Muscle of leg (tissue), 11 donors: Measurements from ENCODE around the gene PHF21A. TPM values are rescaled to one million over a fixed set of nuclear protein-coding genes. Genes with fewer than 3 reads are reported as not detected.
A peak's percentile ranks its signal among the peaks of the same experiment; 100 is the strongest.

Experiments
- DNase-seq: peaks from one replicate; pipeline ENCODE4 v3.0.0; 2013
- H3K27ac ChIP-seq: one replicate; pipeline ENCODE4 v1.5.1; 2013; ENCODE audit warnings: mild to moderate bottlenecking, low read length, control low read depth
- H3K27me3 ChIP-seq: one replicate; pipeline ENCODE4 v1.6.1; 2013; ENCODE audit warnings: low read length; ENCODE audit not compliant: control insufficient read depth, insufficient read depth
- H3K36me3 ChIP-seq: one replicate; pipeline ENCODE4 v1.6.1; 2013; ENCODE audit warnings: low read length; ENCODE audit not compliant: control insufficient read depth, insufficient read depth
- H3K4me1 ChIP-seq: one replicate; pipeline ENCODE4 v1.6.1; 2013; ENCODE audit warnings: low read length; ENCODE audit not compliant: control insufficient read depth, insufficient read depth
- H3K4me3 ChIP-seq: one replicate; pipeline ENCODE4 v1.5.1; 2013; ENCODE audit warnings: low read length, control low read depth
- H3K9me3 ChIP-seq: replicated peaks from 2 replicates; pipeline ENCODE4 v1.6.1; 2013; ENCODE audit warnings: low read depth, low read length; ENCODE audit not compliant: control insufficient read depth
- WGBS: methylation state at CpG from one replicate; pipeline ENCODE4 v1.1.5; 2013; ENCODE audit warnings: missing lambda C conversion rate; ENCODE audit not compliant: insufficient coverage; 5-methylcytosine and 5-hydroxymethylcytosine counted together
- polyA plus RNA-seq, 8 donors: library from polyadenylated mRNA; unstranded; fragments of 120-200 nt; gene quantifications; one replicate each; pipeline versions ENCODE4 v1.2.1 to v1.2.3, GENCODE V29; 2013; ENCODE audit warnings: inconsistent platforms in 1 of 8, low replicate concordance in 1 of 8; ENCODE audit not compliant: insufficient read length in 8 of 8, insufficient read depth in 1 of 8
- total RNA-seq: library from RNA; stranded (reverse); fragments of 120-200 nt; gene quantifications from one replicate; pipeline ENCODE4 v1.2.4, GENCODE V29; 2013

Gene PHF21A
- total and polyA plus RNA-seq, 9 donors: 21.4 to 44.4 (median 32.0) TPM

GRCh38 chr11:46063138-46063537 is 58.1 kb downstream of the PHF21A start:
- DNase-seq: no peak
- WGBS: no CpG with 5 or more reads among the region's 3 CpGs
- H3K36me3 ChIP-seq: peaks cover 5% of the 10 kb centered on the region

DNA sequence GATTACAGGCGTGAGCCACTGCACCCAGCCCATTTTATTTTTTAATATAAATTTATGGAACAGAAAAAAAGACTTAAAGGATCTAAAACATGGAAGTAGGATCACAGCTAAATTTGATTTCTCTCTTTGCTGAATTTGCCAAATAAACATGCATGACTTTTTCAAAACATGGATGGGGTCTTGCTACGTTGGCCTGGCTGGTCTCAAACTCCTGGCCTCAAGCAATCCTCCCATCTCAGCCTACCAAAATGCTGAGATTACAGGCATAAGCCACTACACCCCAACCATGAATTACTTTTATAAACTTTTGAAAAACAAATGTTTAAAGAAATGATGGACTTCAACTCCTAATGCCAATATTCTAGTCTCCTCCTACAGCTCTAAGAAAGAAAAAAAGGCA is 61.2 kb downstream of the PHF21A start:
- WGBS: 88% methylated on average over 1 of the region's 2 CpGs
- H3K27me3 ChIP-seq: no peaks in the 10 kb centered on the region
- H3K36me3 ChIP-seq: no peaks in the 10 kb centered on the region
- no peaks in the 10 kb centered on the region for H3K4me1 ChIP-seq
- no peak overlapping the region for H3K27ac ChIP-seq
- no peaks in the 10 kb centered on the region for H3K9me3 ChIP-seq
- H3K4me3 ChIP-seq: no peak overlapping the region
- DNase-seq: no peak

More at GRCh38 chr11:46063138-46063537, 58.1 kb downstream of the PHF21A start:
- Histone ChIP-seq H3K4me1 (no peaks in the 10 kb centered on the region), H3K27ac (no peak overlapping the region), H3K9me3 (no peaks in the 10 kb centered on the region), H3K27me3 (no peaks in the 10 kb centered on the region), H3K4me3 (no peak overlapping the region)

DNA sequence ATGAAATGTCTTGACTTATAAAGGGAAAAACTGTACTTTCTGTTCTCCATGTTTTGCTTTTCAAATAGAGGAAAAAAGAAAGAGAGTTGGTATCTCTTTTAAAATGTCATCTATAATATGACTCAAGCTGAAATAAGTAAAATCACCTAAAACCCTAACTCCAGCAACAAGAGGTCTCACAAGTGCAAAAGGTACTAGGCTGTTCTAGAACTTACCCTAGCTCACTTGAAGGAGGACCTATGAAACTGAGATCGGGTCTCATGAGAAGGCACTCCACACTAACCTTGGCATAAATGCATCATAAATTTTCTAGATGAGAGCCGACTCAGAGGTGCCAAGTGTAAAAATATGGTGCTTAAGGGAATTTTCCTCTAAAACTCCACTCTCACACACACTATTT is 63.8 kb downstream of the PHF21A start:
- WGBS: no CpG with 5 or more reads among the region's 2 CpGs
- no peaks in the 10 kb centered on the region for H3K36me3 ChIP-seq
- DNase-seq: no peak
- H3K4me1 ChIP-seq: no peaks in the 10 kb centered on the region
- no peaks in the 10 kb centered on the region for H3K9me3 ChIP-seq
- H3K27me3 ChIP-seq: no peaks in the 10 kb centered on the region
- H3K4me3 ChIP-seq: no peak overlapping the region
- no peak overlapping the region for H3K27ac ChIP-seq

DNA sequence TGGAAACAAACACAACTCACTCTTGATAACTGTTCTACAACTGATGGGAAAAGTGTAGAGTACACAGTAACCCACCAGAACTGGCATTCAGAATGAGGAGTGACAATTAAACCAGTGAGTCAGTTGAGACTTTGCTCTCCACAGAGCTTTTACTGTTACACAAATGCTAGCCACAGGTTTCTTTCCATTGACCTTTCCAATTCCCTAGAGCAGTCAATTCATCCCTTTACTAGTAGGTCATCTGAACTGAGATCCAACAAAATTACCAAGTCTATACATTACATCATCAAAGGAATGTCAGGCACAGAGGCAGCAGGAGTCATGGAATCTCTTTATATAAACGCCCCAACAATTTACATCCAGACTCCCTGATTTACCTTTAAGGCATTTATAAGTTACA is 65.9 kb downstream of the PHF21A start:
- H3K27me3 ChIP-seq: no peaks in the 10 kb centered on the region
- no peak overlapping the region for H3K4me3 ChIP-seq
- H3K36me3 ChIP-seq: no peaks in the 10 kb centered on the region
- H3K9me3 ChIP-seq: no peaks in the 10 kb centered on the region
- no CpG with 5 or more reads among the region's 1 CpG for WGBS
- DNase-seq: no peak
- H3K4me1 ChIP-seq: peaks cover 8% of the 10 kb centered on the region
- H3K27ac ChIP-seq: no peak overlapping the region

- Histone ChIP-seq H3K4me3 (no peak overlapping the region), H3K27me3 (no peaks in the 10 kb centered on the region), H3K36me3 (no peaks in the 10 kb centered on the region), H3K4me1 (peaks cover 20% of the 10 kb centered on the region), H3K9me3 (no peaks in the 10 kb centered on the region), H3K27ac (no peak overlapping the region)
- WGBS: no CpG with 5 or more reads among the region's 1 CpG
- no peak for DNase-seq
Measured at GRCh38 chr11:46051102-46051501, 70.2 kb downstream of the PHF21A start.

DNA sequence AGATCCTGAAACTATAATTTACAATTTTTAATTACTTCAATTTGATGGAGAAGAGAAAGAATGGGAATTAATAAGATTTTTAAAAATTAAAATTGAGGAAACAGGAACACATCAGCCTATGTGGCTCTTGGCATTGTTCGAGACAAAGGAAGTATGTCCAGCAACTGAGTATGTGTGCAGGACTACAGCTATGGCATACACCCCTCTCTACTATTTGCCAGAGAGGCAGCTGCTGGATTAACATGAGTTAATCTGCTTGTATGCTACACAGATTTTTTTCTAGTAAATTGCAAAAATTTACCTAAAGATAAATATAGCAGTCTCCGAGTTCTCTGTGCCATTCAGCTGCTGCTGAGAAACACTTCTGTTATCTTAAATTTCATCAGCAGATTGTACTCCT is 70.6 kb downstream of the PHF21A start:
- 20% methylated on average over 2 of the region's 2 CpGs for WGBS

GRCh38 chr11:46050003-46050461 is 71.2 kb downstream of the PHF21A start:
- Histone ChIP-seq H3K9me3 (no peaks in the 10 kb centered on the region), H3K36me3 (no peaks in the 10 kb centered on the region), H3K27me3 (no peaks in the 10 kb centered on the region), H3K27ac (peak overlapping the region; percentile 44), H3K4me3 (no peak overlapping the region), H3K4me1 (peaks cover 20% of the 10 kb centered on the region)
- peak; percentile 74 for DNase-seq
- 8% methylated on average over 2 of the region's 4 CpGs for WGBS

More for the DNA sequence above, 70.6 kb downstream of the PHF21A start:
- Histone ChIP-seq H3K36me3 (no peaks in the 10 kb centered on the region), H3K4me3 (no peak overlapping the region), H3K9me3 (no peaks in the 10 kb centered on the region), H3K4me1 (peaks cover 20% of the 10 kb centered on the region), H3K27me3 (no peaks in the 10 kb centered on the region), H3K27ac (peak overlapping the region; percentile 44)
- peak; percentile 41 for DNase-seq

DNA sequence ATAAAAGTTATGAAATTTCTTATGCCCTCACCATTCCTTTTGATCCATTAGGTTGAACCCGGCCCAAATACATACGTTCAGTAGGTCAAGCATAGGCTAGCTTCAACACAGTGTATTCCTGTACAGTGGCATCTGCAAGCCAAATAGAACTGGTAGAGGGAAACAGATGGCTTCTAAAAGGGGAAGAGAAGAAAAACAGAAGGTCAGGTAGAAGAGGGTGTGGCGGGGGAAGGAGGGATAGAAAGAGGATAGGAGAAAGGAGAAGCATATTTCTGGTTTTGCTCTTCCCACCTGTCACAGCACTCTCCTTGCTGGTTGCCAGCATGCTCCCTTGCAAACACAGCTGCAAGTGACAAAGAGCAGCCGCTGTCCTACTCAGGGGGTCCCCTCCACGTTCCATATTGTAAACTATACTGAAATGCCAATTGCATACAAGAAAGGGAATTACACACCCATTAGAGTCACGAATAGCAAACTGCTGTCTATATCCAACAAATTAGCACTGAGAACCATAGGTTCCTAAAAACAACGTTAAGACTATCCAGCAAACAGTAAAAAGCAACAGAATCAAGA is 71.8 kb downstream of the PHF21A start:
- DNase-seq: peak; percentile 35
- Histone ChIP-seq H3K9me3 (no peaks in the 10 kb centered on the region), H3K36me3 (no peaks in the 10 kb centered on the region), H3K27ac (peak overlapping the region; percentile 44), H3K4me3 (no peak overlapping the region), H3K4me1 (peaks cover 20% of the 10 kb centered on the region), H3K27me3 (no peaks in the 10 kb centered on the region)
- 8% methylated on average over 2 of the region's 7 CpGs for WGBS

GRCh38 chr11:46048198-46048597 is 73.1 kb downstream of the PHF21A start:
- DNase-seq: no peak
- no peak overlapping the region for H3K27ac ChIP-seq
- no peaks in the 10 kb centered on the region for H3K36me3 ChIP-seq
- H3K4me1 ChIP-seq: peaks cover 20% of the 10 kb centered on the region
- no peak overlapping the region for H3K4me3 ChIP-seq
- no CpG with 5 or more reads among the region's 1 CpG for whole genome bisulfite sequencing
- no peaks in the 10 kb centered on the region for H3K9me3 ChIP-seq
- H3K27me3 ChIP-seq: no peaks in the 10 kb centered on the region

- H3K4me3 ChIP-seq: no peak overlapping the region
- DNase-seq: no peak
- no peaks in the 10 kb centered on the region for H3K27me3 ChIP-seq
- H3K36me3 ChIP-seq: no peaks in the 10 kb centered on the region
- H3K9me3 ChIP-seq: no peaks in the 10 kb centered on the region
- H3K27ac ChIP-seq: no peak overlapping the region
- peaks cover 20% of the 10 kb centered on the region for H3K4me1 ChIP-seq
Measured at GRCh38 chr11:46047520-46047919, 73.7 kb downstream of the PHF21A start.

DNA sequence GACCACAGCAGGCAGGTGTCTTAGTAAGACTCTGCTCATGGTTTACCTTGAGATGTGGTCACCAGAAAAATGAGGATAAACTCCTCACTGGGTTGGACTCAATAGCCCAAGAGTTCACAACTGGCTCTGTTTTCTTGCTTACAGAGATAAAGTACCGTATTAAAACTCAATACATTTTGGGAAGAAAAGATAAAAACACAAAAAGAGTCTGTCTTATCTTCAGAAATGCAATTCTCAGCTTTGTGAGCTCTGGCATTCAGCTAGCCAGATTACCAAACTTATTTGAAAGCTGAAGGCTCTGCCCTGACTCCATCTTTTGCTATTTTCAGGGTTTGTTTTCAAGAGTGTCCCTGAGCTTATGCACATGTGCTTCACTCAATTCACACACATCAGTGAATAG is 75.4 kb downstream of the PHF21A start:
- no peaks in the 10 kb centered on the region for H3K27me3 ChIP-seq
- H3K27ac ChIP-seq: no peak overlapping the region
- H3K36me3 ChIP-seq: no peaks in the 10 kb centered on the region
- H3K4me3 ChIP-seq: no peak overlapping the region
- H3K4me1 ChIP-seq: peaks cover 15% of the 10 kb centered on the region
- H3K9me3 ChIP-seq: no peaks in the 10 kb centered on the region
- no CpG with 5 or more reads among the region's 1 CpG for WGBS
- no peak for DNase-seq
